Epithelial cell of proximal tubule (primary cell): ENCODE data around the gene NODAL. TPM values are rescaled to one million over a fixed set of nuclear protein-coding genes. Genes with fewer than 3 reads are reported as not detected.

ENCODE experiments used
- DNase-seq: peaks from one replicate; pipeline ENCODE4 v3.0.0-alpha.2; 2011; ENCODE audit warnings: low read depth
- H3K4me3 ChIP-seq: 2 replicates; pipeline ENCODE4 v1.5.1; 2011; ENCODE audit warnings: low read depth, mild to moderate bottlenecking, low read length
- total RNA-seq: library from RNA; depleted of rRNA; stranded (reverse); fragments of >200 nt; gene quantifications from 2 replicates; pipeline ENCODE4 v1.2.3, GENCODE V29; 2015
- TF ChIP-seq, protein P1 (sequence below): conservative IDR thresholded peaks from 2 replicates; pipeline ENCODE4 v1.5.1; 2012; ENCODE audit warnings: low read depth, mild to moderate bottlenecking, low read length

NODAL gene
- total RNA-seq, 1 donor from 2014 or later, result not detected

DNA sequence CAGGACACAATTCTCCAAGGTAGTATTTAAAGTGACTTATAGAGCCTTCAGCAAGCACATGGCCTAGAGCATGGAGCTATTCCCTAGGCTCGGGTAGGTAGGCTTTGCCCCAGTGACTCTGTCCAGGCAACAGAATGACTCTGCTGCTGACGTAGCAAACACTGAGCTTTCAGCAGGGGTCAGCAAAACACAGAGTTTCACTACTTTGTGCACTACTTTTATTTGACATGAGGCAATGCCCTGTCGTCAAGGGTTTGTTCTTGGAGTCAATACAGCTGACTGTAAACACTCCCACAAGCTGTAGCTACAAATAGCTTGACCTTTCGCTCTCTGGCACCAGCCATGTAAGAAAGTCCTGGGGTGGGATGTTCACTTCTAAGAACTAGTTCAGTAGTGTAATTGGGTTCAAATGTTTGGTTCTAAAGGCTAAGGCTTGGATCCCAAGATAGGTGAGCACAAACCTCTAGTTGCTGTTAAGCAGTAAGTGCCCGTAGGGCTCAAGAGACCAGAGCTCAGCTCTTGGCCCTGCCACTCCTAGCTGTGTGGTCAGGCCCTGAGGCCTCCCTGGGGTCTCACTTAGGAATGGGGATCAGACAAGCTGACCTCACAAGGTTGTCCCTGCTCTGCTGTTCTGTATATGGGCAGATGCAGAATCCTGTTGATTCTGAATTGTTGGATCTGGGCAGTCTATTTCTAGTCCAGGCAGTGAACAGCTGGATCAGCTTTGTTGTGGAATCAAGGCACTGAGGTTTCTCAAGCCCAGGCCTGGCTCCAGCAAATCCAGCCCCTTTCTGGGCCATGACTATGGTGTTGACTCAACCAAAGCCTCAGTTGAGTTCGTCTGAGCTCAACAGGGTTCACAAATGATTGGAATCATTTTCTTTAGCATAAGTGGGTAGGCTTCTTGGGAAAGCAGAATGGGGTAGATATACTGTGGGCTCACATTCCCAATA is 10.7 kb downstream of the NODAL start:
- TF ChIP-seq, protein P1, sequence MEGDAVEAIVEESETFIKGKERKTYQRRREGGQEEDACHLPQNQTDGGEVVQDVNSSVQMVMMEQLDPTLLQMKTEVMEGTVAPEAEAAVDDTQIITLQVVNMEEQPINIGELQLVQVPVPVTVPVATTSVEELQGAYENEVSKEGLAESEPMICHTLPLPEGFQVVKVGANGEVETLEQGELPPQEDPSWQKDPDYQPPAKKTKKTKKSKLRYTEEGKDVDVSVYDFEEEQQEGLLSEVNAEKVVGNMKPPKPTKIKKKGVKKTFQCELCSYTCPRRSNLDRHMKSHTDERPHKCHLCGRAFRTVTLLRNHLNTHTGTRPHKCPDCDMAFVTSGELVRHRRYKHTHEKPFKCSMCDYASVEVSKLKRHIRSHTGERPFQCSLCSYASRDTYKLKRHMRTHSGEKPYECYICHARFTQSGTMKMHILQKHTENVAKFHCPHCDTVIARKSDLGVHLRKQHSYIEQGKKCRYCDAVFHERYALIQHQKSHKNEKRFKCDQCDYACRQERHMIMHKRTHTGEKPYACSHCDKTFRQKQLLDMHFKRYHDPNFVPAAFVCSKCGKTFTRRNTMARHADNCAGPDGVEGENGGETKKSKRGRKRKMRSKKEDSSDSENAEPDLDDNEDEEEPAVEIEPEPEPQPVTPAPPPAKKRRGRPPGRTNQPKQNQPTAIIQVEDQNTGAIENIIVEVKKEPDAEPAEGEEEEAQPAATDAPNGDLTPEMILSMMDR, result no peak
- no peak for DNase-seq
- no peak overlapping the region for H3K4me3 ChIP-seq

DNA sequence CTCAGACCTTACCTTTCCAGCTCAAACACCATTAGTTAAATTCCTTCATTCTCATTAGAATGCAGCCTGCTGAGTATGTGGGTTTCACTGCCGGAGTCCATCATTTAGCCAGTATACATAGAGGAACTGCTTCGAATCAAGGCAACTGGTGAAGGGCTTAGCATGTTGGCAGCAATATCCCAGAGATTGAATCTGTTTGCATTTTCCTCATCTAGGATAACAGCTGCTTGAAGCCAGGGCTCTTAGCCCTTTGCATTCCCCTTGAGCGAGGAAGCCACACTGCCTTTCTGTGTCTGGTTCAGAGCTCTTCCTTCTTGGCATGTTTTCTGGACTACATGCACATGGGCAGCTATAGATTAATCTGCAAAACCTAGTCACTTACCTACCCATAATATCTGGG is 14.7 kb downstream of the NODAL start:
- no peak for DNase-seq
- TF ChIP-seq, protein P1, result no peak
- no peak overlapping the region for H3K4me3 ChIP-seq

DNA sequence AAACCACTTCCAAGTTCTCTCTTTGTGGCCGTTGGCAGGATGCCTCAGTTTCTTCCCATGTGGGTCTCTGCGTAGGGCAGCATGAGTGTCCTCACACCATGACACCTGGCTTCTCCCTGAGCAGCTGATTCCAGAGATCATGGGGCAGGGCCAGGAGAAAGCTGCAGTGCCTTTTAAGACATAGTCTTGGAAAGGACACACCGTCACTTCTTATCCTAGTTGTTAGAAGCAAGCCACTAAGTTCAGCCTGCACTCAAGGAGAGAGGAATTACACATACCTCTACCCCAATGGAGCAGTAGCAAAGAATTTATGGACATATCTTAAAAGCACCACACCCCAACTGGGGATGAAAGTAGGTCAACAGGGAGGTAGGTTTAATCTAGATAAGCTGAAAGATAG is 16.4 kb downstream of the NODAL start:
- no peak for DNase-seq

DNA sequence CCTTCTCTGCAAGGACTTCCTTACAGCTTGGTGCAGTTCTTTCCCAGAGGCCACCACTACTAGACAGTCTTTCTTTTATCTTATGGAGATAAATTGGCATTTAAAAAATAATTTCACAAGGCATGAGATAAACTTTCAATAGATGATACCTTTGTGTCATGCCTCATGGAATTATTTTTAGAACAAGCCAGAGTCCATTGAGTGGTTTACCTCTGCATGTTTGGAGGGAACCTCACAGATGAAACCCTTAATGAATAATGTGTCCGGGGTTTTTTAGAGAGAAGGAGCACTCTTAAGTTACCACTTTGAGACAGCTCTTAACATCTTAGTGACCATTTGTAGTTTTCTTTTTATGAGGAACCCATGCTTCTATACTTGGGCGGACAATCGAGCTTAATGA is 17.2 kb downstream of the NODAL start:
- DNase-seq, result no peak
- TF ChIP-seq, protein P1, result no peak

More for the DNA sequence above, 16.4 kb downstream of the NODAL start:
- TF ChIP-seq, protein P1, result no peak
- no peak overlapping the region for H3K4me3 ChIP-seq

DNA sequence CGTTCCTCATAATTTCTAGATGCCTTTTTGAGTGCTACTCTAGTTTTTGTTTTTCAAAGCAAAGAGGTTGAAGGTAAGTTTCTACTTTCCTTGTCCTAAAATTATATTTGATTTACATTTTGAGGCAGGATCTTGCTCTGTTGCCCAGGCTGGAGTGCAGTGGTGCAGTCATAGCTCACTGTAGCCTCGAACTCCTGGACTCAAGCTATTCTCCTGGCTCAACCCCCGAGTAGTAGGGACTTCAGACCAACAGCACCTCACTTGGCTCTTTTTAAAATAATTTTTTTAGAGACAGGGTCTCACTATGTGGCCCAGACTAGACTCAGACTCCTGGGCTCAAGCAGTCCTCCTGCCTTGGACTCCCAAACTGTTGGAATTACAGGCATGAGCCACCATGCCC is 22.8 kb downstream of the NODAL start:
- DNase-seq, result no peak
- TF ChIP-seq, protein P1, result no peak
- H3K4me3 ChIP-seq, result no peak overlapping the region

More for the DNA sequence above, 17.2 kb downstream of the NODAL start:
- no peak overlapping the region for H3K4me3 ChIP-seq

DNA sequence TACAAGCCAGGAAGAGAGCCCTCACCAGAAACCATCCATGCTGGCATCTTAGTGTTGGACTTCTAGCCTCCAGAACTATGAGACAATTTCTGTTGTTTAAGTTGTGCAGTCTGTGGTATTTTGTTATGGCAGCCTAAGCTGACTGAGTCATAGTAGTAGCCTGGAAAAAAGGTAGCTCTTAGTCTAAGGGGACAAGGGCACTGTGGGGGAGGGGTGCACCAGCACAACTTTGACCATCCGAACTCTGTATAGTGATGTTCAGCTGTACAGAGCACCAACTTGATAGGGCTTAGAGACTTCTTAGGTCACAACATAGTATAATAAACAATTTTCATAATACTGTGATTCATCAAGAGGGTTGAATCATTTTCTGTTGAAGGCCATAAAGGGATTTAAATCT is 23.3 kb downstream of the NODAL start:
- TF ChIP-seq, protein P1, result no peak
- no peak for DNase-seq
- H3K4me3 ChIP-seq, result no peak overlapping the region
